ENCODE data around the gene DMBT1. TPM values are rescaled to one million over a fixed set of nuclear protein-coding genes. Genes with fewer than 3 reads are reported as not detected.

The DMBT1 gene
- total RNA-seq, 1 experiment from 2014 or later = 0.13 TPM

DNA sequence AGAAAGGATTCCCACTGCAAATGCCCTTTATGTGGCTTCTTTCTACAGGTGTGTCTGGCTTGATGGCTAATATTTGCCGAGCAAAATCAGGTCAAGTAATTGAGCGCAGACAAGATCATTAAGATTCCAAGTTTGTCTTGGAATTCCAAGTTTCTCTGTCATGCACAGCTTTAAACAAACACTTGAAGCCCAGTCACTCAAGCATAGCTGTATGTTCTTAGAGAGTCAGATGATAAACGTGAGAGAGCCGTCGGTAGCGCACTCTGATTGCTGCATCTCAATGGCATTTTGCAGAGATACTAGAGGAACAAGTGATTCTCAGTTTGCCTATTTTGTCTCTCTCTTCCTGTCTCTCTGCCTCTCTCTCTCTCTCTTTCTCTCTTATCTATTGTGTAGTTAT is 658 bp downstream of the DMBT1 start:
- H3K36me3 Mint-ChIP-seq = no peaks in the 10 kb centered on the region
- H3K4me3 Mint-ChIP-seq = no peak overlapping the region
- no peaks in the 10 kb centered on the region for H3K9me3 Mint-ChIP-seq
- H3K4me1 Mint-ChIP-seq = peaks cover 20% of the 10 kb centered on the region
- ChIA-PET POLR2A (no interaction called here), CTCF (interaction anchor here (1.1 to 1.5 kb wide), 2 partner anchors 36 to 263 kb away, joined by 4 to 6 read pairs; no protein-coding TSS in a partner anchor)
- H3K27ac Mint-ChIP-seq = no peak overlapping the region
- DNase-seq (ENCODE audit: low spot score) = no peak
- TF ChIP-seq, protein P1, sequence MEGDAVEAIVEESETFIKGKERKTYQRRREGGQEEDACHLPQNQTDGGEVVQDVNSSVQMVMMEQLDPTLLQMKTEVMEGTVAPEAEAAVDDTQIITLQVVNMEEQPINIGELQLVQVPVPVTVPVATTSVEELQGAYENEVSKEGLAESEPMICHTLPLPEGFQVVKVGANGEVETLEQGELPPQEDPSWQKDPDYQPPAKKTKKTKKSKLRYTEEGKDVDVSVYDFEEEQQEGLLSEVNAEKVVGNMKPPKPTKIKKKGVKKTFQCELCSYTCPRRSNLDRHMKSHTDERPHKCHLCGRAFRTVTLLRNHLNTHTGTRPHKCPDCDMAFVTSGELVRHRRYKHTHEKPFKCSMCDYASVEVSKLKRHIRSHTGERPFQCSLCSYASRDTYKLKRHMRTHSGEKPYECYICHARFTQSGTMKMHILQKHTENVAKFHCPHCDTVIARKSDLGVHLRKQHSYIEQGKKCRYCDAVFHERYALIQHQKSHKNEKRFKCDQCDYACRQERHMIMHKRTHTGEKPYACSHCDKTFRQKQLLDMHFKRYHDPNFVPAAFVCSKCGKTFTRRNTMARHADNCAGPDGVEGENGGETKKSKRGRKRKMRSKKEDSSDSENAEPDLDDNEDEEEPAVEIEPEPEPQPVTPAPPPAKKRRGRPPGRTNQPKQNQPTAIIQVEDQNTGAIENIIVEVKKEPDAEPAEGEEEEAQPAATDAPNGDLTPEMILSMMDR (IDR thresholded peaks at IDR 0.05) = no peak
- TF ChIP-seq ZNF263 (CRISPR knock-in tag; IDR thresholded peaks at IDR 0.05; ENCODE audit: low read depth) (no peak), OVOL2 (CRISPR knock-in tag; IDR thresholded peaks at IDR 0.05; ENCODE audit: borderline replicate concordance) (no peak), NFE2L1 (CRISPR knock-in tag; IDR thresholded peaks at IDR 0.05) (no peak), ZNF671 (CRISPR knock-in tag; IDR thresholded peaks at IDR 0.05) (no peak), JAZF1 (CRISPR knock-in tag; IDR thresholded peaks at IDR 0.05) (no peak), GRHL2 (CRISPR knock-in tag; IDR thresholded peaks at IDR 0.05; ENCODE audit: insufficient replicate concordance, severe bottlenecking) (no peak), ZNF138 (CRISPR knock-in tag; conservative IDR thresholded peaks at IDR 0.05) (no peak), NR2C2 (CRISPR knock-in tag; IDR thresholded peaks at IDR 0.05) (no peak), ZNF317 (CRISPR knock-in tag; IDR thresholded peaks at IDR 0.05; ENCODE audit: borderline replicate concordance, low read depth) (no peak)
- TF ChIP-seq, protein P2, sequence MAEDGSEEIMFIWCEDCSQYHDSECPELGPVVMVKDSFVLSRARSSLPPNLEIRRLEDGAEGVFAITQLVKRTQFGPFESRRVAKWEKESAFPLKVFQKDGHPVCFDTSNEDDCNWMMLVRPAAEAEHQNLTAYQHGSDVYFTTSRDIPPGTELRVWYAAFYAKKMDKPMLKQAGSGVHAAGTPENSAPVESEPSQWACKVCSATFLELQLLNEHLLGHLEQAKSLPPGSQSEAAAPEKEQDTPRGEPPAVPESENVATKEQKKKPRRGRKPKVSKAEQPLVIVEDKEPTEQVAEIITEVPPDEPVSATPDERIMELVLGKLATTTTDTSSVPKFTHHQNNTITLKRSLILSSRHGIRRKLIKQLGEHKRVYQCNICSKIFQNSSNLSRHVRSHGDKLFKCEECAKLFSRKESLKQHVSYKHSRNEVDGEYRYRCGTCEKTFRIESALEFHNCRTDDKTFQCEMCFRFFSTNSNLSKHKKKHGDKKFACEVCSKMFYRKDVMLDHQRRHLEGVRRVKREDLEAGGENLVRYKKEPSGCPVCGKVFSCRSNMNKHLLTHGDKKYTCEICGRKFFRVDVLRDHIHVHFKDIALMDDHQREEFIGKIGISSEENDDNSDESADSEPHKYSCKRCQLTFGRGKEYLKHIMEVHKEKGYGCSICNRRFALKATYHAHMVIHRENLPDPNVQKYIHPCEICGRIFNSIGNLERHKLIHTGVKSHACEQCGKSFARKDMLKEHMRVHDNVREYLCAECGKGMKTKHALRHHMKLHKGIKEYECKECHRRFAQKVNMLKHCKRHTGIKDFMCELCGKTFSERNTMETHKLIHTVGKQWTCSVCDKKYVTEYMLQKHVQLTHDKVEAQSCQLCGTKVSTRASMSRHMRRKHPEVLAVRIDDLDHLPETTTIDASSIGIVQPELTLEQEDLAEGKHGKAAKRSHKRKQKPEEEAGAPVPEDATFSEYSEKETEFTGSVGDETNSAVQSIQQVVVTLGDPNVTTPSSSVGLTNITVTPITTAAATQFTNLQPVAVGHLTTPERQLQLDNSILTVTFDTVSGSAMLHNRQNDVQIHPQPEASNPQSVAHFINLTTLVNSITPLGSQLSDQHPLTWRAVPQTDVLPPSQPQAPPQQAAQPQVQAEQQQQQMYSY (CRISPR knock-in tag; IDR thresholded peaks at IDR 0.05) = no peak
- TF ChIP-seq, protein P3, sequence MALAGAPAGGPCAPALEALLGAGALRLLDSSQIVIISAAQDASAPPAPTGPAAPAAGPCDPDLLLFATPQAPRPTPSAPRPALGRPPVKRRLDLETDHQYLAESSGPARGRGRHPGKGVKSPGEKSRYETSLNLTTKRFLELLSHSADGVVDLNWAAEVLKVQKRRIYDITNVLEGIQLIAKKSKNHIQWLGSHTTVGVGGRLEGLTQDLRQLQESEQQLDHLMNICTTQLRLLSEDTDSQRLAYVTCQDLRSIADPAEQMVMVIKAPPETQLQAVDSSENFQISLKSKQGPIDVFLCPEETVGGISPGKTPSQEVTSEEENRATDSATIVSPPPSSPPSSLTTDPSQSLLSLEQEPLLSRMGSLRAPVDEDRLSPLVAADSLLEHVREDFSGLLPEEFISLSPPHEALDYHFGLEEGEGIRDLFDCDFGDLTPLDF (CRISPR knock-in tag; IDR thresholded peaks at IDR 0.05) = no peak
- TF ChIP-seq, protein P4, sequence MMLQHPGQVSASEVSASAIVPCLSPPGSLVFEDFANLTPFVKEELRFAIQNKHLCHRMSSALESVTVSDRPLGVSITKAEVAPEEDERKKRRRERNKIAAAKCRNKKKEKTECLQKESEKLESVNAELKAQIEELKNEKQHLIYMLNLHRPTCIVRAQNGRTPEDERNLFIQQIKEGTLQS (CRISPR knock-in tag; conservative IDR thresholded peaks at IDR 0.05) = no peak
- TF ChIP-seq, protein P5, sequence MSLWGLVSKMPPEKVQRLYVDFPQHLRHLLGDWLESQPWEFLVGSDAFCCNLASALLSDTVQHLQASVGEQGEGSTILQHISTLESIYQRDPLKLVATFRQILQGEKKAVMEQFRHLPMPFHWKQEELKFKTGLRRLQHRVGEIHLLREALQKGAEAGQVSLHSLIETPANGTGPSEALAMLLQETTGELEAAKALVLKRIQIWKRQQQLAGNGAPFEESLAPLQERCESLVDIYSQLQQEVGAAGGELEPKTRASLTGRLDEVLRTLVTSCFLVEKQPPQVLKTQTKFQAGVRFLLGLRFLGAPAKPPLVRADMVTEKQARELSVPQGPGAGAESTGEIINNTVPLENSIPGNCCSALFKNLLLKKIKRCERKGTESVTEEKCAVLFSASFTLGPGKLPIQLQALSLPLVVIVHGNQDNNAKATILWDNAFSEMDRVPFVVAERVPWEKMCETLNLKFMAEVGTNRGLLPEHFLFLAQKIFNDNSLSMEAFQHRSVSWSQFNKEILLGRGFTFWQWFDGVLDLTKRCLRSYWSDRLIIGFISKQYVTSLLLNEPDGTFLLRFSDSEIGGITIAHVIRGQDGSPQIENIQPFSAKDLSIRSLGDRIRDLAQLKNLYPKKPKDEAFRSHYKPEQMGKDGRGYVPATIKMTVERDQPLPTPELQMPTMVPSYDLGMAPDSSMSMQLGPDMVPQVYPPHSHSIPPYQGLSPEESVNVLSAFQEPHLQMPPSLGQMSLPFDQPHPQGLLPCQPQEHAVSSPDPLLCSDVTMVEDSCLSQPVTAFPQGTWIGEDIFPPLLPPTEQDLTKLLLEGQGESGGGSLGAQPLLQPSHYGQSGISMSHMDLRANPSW (CRISPR knock-in tag; conservative IDR thresholded peaks at IDR 0.05; ENCODE audit: low read depth) = no peak
- TF ChIP-seq, protein P6, sequence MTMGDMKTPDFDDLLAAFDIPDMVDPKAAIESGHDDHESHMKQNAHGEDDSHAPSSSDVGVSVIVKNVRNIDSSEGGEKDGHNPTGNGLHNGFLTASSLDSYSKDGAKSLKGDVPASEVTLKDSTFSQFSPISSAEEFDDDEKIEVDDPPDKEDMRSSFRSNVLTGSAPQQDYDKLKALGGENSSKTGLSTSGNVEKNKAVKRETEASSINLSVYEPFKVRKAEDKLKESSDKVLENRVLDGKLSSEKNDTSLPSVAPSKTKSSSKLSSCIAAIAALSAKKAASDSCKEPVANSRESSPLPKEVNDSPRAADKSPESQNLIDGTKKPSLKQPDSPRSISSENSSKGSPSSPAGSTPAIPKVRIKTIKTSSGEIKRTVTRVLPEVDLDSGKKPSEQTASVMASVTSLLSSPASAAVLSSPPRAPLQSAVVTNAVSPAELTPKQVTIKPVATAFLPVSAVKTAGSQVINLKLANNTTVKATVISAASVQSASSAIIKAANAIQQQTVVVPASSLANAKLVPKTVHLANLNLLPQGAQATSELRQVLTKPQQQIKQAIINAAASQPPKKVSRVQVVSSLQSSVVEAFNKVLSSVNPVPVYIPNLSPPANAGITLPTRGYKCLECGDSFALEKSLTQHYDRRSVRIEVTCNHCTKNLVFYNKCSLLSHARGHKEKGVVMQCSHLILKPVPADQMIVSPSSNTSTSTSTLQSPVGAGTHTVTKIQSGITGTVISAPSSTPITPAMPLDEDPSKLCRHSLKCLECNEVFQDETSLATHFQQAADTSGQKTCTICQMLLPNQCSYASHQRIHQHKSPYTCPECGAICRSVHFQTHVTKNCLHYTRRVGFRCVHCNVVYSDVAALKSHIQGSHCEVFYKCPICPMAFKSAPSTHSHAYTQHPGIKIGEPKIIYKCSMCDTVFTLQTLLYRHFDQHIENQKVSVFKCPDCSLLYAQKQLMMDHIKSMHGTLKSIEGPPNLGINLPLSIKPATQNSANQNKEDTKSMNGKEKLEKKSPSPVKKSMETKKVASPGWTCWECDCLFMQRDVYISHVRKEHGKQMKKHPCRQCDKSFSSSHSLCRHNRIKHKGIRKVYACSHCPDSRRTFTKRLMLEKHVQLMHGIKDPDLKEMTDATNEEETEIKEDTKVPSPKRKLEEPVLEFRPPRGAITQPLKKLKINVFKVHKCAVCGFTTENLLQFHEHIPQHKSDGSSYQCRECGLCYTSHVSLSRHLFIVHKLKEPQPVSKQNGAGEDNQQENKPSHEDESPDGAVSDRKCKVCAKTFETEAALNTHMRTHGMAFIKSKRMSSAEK (CRISPR knock-in tag; IDR thresholded peaks at IDR 0.05; ENCODE audit: borderline replicate concordance) = no peak
- TF ChIP-seq, protein P7, sequence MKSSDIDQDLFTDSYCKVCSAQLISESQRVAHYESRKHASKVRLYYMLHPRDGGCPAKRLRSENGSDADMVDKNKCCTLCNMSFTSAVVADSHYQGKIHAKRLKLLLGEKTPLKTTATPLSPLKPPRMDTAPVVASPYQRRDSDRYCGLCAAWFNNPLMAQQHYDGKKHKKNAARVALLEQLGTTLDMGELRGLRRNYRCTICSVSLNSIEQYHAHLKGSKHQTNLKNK (CRISPR knock-in tag; IDR thresholded peaks at IDR 0.05) = no peak
- no peak for ATAC-seq
- H3K27me3 Mint-ChIP-seq (ENCODE audit: low read depth) = no peaks in the 10 kb centered on the region
